HAP-1 (cell line): ENCODE data around the gene GADD45G.

Source experiments
- DNase-seq, 2 experiments: peaks; one replicate each; pipeline ENCODE4 v3.0.0-alpha.2; 2016 to 2020; ENCODE audit warnings: low spot score in 2 of 2
- H3K27me3 ChIP-seq: fragments of 250-450 bp; sonication (Bioruptor Pico); 2 replicates; pipeline ENCODE4 v1.5.1; 2020; ENCODE audit warnings: low read depth, mild to moderate bottlenecking, moderate library complexity
- H3K36me3 ChIP-seq: fragments of 250-450 bp; sonication (Bioruptor Pico); replicated peaks from 2 replicates; pipeline ENCODE4 v1.5.1; 2020; ENCODE audit warnings: mild to moderate bottlenecking
- H3K4me1 ChIP-seq: fragments of 250-450 bp; sonication (Bioruptor Pico); 2 replicates; pipeline ENCODE4 v1.5.1; 2020; ENCODE audit warnings: mild to moderate bottlenecking
- H3K4me3 ChIP-seq: fragments of 250-450 bp; sonication (Bioruptor Pico); 2 replicates; pipeline ENCODE4 v1.5.1; 2020; ENCODE audit warnings: mild to moderate bottlenecking, moderate library complexity
- H3K9me3 ChIP-seq: fragments of 250-450 bp; sonication (Bioruptor Pico); 2 replicates; pipeline ENCODE4 v1.5.1; 2020; ENCODE audit warnings: mild to moderate bottlenecking, moderate library complexity
- in situ Hi-C: fragments of 300-500 bp; cut with MboI; formaldehyde crosslinking; loops from 3 replicates; pipeline ENCODE4 v1.14.3; 2020; ENCODE audit warnings: low sequenced_read_pairs, inconsistent platforms, mixed read lengths

The GADD45G gene

GRCh38 chr9:89579741-89580385 is 24.9 kb upstream of the GADD45G start:
- no peaks in the 10 kb centered on the region; the same call in 1 of the 2 replicates for H3K27me3 ChIP-seq
- H3K9me3 ChIP-seq = peaks cover 3% of the 10 kb centered on the region; the same call in 1 of the 2 replicates
- DNase-seq = no peak
- H3K4me3 ChIP-seq = no peak overlapping the region
- in situ Hi-C loops = no loop called here
- H3K36me3 ChIP-seq = no peaks in the 10 kb centered on the region
- no peaks in the 10 kb centered on the region for H3K4me1 ChIP-seq

DNA sequence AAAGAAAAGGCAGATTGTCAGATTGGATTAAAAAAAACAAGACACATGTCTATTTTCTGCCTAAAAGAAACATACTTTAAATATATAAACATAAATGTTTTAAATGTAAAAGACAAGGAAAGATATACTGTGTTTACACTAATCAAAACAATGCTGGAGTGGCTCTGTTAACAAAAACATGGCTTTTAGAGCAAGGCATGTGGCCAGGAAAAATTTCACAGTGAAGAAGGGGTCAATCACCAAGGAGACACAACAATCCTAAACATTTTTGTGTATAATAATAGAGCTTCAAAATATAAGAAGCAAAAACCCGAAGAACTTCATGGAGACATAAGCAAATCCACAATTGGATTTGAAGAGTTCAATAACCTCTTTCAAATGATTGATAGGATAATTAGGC is 18.5 kb upstream of the GADD45G start:
- in situ Hi-C loops = no loop called here
- no peaks in the 10 kb centered on the region for H3K36me3 ChIP-seq
- H3K4me3 ChIP-seq = no peak overlapping the region
- no peak for DNase-seq
- no peaks in the 10 kb centered on the region; the same call in 1 of the 2 replicates for H3K27me3 ChIP-seq
- H3K4me1 ChIP-seq = no peaks in the 10 kb centered on the region
- H3K9me3 ChIP-seq = peaks cover 3% of the 10 kb centered on the region; the same call in 1 of the 2 replicates

- H3K9me3 ChIP-seq = peaks cover 3% of the 10 kb centered on the region; the same call in 1 of the 2 replicates
- in situ Hi-C loops = no loop called here
- H3K27me3 ChIP-seq = no peaks in the 10 kb centered on the region; the same call in 1 of the 2 replicates
- no peak overlapping the region for H3K4me3 ChIP-seq
- H3K36me3 ChIP-seq = no peaks in the 10 kb centered on the region
- no peaks in the 10 kb centered on the region for H3K4me1 ChIP-seq
- DNase-seq = no peak
These were observed 16.4 kb upstream of the GADD45G start for GRCh38 chr9:89588271-89588879.

DNA sequence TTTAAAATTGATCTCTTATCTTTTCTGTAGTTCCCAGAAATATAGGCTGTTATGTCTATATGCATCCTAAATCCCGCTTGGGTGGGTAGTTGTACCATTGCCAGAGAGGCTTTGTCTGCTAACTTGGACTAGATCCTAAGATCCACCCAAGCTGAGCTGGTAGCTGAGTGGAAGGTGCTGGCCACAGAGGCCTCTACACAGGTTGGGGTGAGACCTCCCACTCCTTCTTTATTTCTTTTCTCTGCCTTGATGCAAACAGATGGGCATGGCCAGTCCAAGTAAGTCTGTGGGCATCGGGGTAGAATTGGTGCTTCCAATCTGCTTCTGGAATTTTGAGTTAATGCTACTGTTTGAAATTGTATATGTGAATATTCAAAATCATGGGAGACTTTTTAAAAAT is 14.4 kb upstream of the GADD45G start:
- Histone ChIP-seq H3K4me1 (no peaks in the 10 kb centered on the region), H3K9me3 (no peaks in the 10 kb centered on the region), H3K36me3 (no peaks in the 10 kb centered on the region), H3K27me3 (no peaks in the 10 kb centered on the region; the same call in 1 of the 2 replicates), H3K4me3 (no peak overlapping the region)
- in situ Hi-C loops = loop anchor here (10.0 kb wide), 2 partner anchors 634 to 1284 kb away; no protein-coding TSS in a partner anchor
- no peak for DNase-seq

- no peaks in the 10 kb centered on the region for H3K36me3 ChIP-seq
- no peaks in the 10 kb centered on the region for H3K9me3 ChIP-seq
- no peak for DNase-seq
- H3K27me3 ChIP-seq = no peaks in the 10 kb centered on the region; the same call in 1 of the 2 replicates
- no peaks in the 10 kb centered on the region for H3K4me1 ChIP-seq
- in situ Hi-C loops = loop anchor here (10.0 kb wide), 2 partner anchors 633 to 1283 kb away; no protein-coding TSS in a partner anchor
- H3K4me3 ChIP-seq = no peak overlapping the region
These were observed 13.3 kb upstream of the GADD45G start for GRCh38 chr9:89591274-89592212.

DNA sequence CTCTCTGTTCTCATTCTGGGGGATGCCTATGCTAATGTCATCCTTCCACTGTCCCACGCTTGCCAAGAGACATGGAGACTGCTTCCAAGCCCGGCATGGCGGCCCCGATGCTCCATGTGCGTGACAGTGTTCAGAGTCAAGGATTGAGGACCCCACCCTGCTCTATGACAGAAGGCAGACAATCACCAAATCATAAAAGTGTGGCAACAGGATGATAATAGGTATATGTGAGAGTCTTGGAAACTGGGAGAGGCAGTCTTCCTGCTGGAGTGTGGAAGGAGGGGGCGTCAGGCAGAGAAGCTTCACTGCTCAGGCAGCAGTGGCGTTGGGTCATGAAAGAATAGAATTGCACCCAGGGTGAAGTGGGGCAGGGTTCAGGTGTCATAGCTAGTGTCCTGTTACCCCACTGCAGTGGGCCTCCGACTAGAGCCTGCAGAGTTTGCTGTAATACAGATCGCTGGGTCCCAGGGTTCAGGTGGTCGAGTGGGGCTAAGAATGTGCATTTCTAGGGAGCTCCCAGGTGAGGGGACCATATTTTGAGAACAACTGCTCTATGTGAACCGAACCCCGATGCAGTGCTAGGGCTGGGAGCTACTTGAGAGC is 12.5 kb upstream of the GADD45G start:
- in situ Hi-C loops = loop anchor here (10.0 kb wide), 2 partner anchors 632 to 1282 kb away; no protein-coding TSS in a partner anchor
- no peaks in the 10 kb centered on the region; the same call in 1 of the 2 replicates for H3K27me3 ChIP-seq
- no peaks in the 10 kb centered on the region for H3K36me3 ChIP-seq
- DNase-seq = no peak
- H3K4me1 ChIP-seq = no peaks in the 10 kb centered on the region
- no peaks in the 10 kb centered on the region for H3K9me3 ChIP-seq
- H3K4me3 ChIP-seq = no peak overlapping the region

- Histone ChIP-seq H3K9me3 (no peaks in the 10 kb centered on the region), H3K4me3 (no peak overlapping the region), H3K27me3 (no peaks in the 10 kb centered on the region; the same call in 1 of the 2 replicates), H3K36me3 (no peaks in the 10 kb centered on the region), H3K4me1 (no peaks in the 10 kb centered on the region)
- in situ Hi-C loops = loop anchor here (10.0 kb wide), 2 partner anchors 632 to 1282 kb away; no protein-coding TSS in a partner anchor
- DNase-seq = peak; percentile 18 to 73
These were observed 11.7 kb upstream of the GADD45G start for GRCh38 chr9:89592963-89593726.

DNA sequence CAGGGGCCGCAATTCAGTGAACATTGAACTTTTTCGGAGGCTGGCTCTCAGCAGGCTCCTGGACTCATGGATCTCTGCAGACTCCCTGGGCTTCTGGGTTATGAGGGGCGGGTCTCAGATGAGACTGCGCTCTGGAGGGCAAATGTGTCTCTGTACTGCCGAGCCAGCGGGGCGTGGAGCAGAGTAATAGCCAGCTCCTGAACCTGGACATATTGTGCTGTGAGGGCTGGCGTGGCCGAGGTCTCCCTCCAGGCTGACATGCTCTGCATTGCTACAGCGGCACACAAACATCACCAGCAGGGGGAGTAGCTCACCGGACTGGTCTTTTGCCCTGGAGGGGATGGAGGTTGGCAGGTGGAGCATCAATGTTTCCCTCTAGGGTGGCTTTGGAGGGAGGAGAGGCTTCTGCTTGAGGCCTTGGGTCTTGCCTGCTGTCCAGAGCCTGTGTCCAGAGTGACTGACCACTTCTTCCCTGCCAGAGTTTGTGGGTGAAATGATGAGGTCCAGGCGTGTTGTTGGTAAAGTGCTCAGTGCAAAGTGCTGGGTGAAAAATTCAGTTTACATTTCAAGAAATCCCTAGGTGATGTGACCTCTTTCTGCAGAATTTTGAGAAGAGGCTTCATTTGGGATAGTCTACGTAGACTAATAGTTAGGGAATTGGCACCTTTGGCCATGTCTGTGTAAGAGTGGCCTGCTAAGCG is 10.9 kb upstream of the GADD45G start:
- no peaks in the 10 kb centered on the region for H3K27me3 ChIP-seq
- H3K36me3 ChIP-seq = no peaks in the 10 kb centered on the region
- in situ Hi-C loops = loop anchor here (10.0 kb wide), 2 partner anchors 631 to 1281 kb away; no protein-coding TSS in a partner anchor
- H3K4me3 ChIP-seq = no peak overlapping the region
- peak; percentile 45 to 84 for DNase-seq
- H3K4me1 ChIP-seq = no peaks in the 10 kb centered on the region
- H3K9me3 ChIP-seq = no peaks in the 10 kb centered on the region

- Histone ChIP-seq H3K4me1 (no peaks in the 10 kb centered on the region), H3K4me3 (no peak overlapping the region), H3K36me3 (no peaks in the 10 kb centered on the region), H3K9me3 (no peaks in the 10 kb centered on the region), H3K27me3 (peaks cover 5% of the 10 kb centered on the region; the same call in 1 of the 2 replicates)
- in situ Hi-C loops = loop anchor here (5.0 to 10.0 kb wide), 3 partner anchors 507 to 1280 kb away; no protein-coding TSS in a partner anchor
- no peak for DNase-seq
These were observed 9.8 kb upstream of the GADD45G start for GRCh38 chr9:89594811-89595550.

- no peak for DNase-seq
- Histone ChIP-seq H3K27me3 (peaks cover 5% of the 10 kb centered on the region; the same call in 1 of the 2 replicates), H3K36me3 (no peaks in the 10 kb centered on the region), H3K4me1 (no peaks in the 10 kb centered on the region), H3K9me3 (no peaks in the 10 kb centered on the region), H3K4me3 (no peak overlapping the region)
- in situ Hi-C loops = loop anchor here (5.0 to 10.0 kb wide), 3 partner anchors 507 to 1279 kb away; no protein-coding TSS in a partner anchor
These were observed 9.2 kb upstream of the GADD45G start for GRCh38 chr9:89595646-89596045.

DNA sequence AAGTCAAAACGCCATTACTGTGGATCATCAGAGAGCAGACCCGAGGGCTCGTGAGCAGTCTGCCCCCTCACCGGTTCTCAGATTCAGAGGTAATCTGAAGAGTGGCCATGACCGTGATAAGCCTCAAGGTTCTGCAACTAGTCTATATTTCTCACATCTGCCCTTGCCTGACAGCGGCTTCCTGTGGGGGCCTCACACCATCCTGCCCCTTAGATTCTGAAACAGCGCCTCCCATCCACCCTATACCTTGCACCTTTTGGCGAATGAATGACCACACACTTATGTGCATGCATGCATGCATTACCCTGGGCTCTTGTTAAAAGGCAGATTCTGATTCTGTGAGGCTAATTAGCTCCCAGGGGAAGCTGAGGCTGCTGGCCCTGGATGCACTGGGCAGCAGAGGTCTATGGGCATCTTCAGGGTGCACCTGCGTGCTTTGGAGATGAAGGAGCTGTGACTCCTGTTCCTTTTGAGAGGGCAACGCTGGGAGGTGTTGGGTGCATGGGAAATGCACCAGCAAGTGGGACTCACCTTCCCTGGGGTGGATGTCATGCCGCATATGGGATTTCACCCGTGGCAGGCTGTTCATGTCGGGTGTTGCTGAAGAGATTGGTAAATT is 7.8 kb upstream of the GADD45G start:
- in situ Hi-C loops = loop anchor here (5.0 to 10.0 kb wide), 3 partner anchors 505 to 1278 kb away; no protein-coding TSS in a partner anchor
- peaks cover 5% of the 10 kb centered on the region; the same call in 1 of the 2 replicates for H3K27me3 ChIP-seq
- H3K4me1 ChIP-seq = no peaks in the 10 kb centered on the region
- no peaks in the 10 kb centered on the region for H3K36me3 ChIP-seq
- peak in 1 of 2 experiments; percentile 3 for DNase-seq
- H3K4me3 ChIP-seq = no peak overlapping the region
- H3K9me3 ChIP-seq = no peaks in the 10 kb centered on the region
